ENCODE results near the gene CHD9.

DNA sequence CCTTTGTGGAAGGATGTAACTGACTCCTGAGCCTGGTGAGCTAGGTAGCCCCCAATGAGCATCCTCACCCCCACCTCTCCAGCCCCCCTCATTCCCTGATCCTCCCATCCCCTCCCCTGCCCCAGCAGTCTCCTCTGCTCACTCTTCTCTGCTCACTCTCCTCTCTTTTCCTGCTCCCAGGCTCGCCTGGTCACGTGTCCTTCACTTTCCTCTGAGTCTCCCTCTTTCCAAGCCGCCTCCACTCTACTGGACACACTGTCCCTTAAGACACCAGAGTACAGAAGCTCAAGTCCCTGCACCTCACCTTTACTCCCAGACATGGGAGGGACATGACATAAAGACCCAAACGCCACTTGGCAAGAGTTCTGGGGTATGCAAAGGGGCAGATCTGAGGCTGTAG lies 303.2 kb downstream of the CHD9 start:
- TF ChIP-seq, protein P1, sequence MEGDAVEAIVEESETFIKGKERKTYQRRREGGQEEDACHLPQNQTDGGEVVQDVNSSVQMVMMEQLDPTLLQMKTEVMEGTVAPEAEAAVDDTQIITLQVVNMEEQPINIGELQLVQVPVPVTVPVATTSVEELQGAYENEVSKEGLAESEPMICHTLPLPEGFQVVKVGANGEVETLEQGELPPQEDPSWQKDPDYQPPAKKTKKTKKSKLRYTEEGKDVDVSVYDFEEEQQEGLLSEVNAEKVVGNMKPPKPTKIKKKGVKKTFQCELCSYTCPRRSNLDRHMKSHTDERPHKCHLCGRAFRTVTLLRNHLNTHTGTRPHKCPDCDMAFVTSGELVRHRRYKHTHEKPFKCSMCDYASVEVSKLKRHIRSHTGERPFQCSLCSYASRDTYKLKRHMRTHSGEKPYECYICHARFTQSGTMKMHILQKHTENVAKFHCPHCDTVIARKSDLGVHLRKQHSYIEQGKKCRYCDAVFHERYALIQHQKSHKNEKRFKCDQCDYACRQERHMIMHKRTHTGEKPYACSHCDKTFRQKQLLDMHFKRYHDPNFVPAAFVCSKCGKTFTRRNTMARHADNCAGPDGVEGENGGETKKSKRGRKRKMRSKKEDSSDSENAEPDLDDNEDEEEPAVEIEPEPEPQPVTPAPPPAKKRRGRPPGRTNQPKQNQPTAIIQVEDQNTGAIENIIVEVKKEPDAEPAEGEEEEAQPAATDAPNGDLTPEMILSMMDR (IDR thresholded peaks at IDR 0.05): no peak
- no peak for TF ChIP-seq EP300 (IDR thresholded peaks at IDR 0.05)
